Measurements from ENCODE around the gene SDHD.
"Not testable (repeated sequence)": the region's sequence is repeated elsewhere in the genome, so short reads cannot be mapped to it uniquely, and the experiment has no call there.

SDHD gene

DNA sequence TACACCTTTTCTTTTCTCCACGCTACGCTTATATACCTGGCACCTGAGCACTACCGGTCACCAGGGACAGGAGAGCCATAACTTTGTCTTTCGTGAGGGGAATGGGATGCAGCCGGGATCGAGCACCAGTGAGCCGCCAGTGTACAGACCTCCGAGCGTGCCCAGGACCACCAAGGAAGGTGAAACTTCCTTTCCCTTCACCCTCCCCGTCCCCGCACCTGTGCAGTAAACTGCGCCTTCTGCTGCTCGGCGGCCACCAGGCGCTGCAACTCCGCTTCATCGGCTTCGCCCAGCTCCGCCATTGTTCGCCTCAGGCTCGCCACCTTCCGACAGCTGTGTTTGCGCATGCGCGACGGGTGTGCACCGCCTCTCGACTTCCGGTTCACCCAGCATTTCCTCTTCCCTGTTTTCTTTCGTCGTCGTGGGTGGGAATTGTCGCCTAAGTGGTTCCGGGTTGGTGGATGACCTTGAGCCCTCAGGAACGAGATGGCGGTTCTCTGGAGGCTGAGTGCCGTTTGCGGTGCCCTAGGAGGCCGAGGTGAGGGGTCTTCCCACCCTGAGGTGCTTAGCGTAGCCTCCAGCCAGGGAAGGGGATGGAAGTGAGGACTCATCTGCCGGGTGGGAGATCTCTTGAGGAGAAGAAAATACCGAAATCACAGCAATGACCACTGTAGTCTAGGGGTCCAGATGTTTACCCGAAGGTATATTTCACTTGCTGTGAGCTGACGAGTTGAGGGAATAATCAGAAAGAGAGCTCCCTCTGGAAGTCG lies at the start of gene SDHD, which contains the start of gene TIMM8B:
Gene SDHD, plus strand, starts transcription at position 452 of the 770 bp plus-strand sequence. Its CDS starts 35 bp downstream, at position 487.
Gene TIMM8B, minus strand, starts transcription at position 335 of the 770 bp plus-strand sequence. Its CDS starts 33 bp downstream, at position 302.
- DNase-seq: peak in 55 of 56 donors; percentile 66 to 97 (median 93)

DNA sequence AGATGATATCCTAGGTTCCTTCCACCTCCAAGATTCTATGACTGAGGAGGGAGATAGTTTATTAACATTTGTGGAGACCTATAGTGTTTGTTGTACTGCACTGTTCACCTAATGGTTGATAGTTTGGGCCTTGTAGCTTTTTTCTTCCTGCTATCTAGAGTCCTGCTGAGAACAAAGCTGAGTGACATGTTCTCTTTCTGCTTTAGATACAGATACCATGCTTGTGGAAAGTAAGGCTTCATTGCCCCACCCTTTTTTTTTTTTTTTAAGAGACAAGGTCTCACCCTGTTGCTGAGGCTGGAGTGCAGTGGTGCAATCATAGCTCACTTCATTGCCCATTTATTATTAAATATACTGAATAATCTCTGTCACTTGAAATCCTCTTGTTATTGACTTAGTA lies 49.1 kb upstream of the SDHD start:
- no peak for DNase-seq

- DNase-seq: no peak
These were observed 44.3 kb upstream of the SDHD start for GRCh38 chr11:112042161-112042960.

GRCh38 chr11:112042961-112043304 lies 43.7 kb upstream of the SDHD start:
- DNase-seq: no peak

GRCh38 chr11:112044961-112045360 lies 41.7 kb upstream of the SDHD start:
- DNase-seq: peak in 2 of 56 donors; percentile 2 to 8

DNA sequence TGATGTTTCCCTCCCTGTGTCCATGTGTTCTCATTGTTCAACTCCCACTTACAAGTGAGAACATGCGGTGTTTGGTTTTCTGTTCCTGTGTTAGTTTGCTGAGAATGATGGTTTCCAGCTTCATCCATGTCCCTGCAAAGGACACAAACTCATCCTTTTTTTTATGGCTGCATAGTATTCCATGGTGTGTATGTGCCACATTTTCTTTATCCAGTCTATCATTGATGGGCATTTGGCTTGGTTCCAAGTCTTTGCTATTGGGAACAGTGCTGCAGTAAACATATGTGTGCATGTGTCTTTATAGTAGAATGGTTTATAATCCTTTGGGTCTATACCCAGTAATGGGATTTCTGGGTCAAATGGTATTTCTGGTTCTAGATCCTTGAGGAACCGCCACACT lies 40.0 kb upstream of the SDHD start:
- DNase-seq: not testable (repeated sequence)

GRCh38 chr11:112048256-112048655 lies 38.4 kb upstream of the SDHD start:
- not testable (repeated sequence) for DNase-seq

GRCh38 chr11:112049777-112050176 lies 36.9 kb upstream of the SDHD start:
- DNase-seq: no peak

GRCh38 chr11:112050721-112051120 lies 36.0 kb upstream of the SDHD start:
- no peak for DNase-seq

DNA sequence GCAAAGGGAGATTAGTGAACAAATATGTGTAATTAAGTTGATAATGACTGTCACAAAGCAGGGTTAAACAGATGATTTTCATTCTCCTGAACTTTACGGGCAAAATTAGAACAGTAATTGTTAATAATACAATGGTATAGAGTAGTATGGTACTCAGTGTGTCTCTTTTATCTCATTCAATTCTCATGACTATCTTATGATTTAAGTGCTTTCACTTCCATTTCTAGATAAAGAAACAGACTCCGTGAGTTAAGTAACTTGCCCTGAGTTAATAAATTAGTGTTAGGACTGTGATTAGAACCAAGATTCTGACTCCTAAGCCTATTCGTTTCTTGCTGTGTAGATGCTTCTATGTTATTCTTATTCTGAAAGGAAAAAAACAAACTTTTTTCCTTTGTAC lies 34.9 kb upstream of the SDHD start:
- DNase-seq: no peak

GRCh38 chr11:112057170-112057569 lies 29.5 kb upstream of the SDHD start:
- DNase-seq: no peak

DNA sequence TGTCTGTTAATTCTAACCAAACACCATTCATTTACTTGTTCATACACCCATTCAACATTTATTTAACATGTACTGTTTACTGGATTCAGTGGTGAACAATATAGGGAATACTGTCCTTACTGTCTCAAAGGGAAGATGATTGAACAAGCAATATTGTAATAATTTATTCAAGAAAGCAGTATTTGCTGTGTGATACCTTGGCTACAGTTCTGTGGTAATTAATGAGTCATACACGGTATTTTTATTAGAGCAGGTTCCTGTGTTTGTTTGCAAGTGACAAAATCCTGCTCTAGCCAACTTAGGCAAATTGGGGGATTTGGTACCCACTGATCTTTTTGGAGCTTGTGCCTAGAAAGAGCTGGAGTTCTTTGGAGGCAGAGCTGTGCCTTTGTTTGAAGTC lies 28.6 kb upstream of the SDHD start:
- no peak for DNase-seq

GRCh38 chr11:112062923-112063322 lies 23.8 kb upstream of the SDHD start:
- no peak for DNase-seq

GRCh38 chr11:112073941-112074811 lies 12.5 kb upstream of the SDHD start, which contains the start of the genes NKAPD1 and PIH1D2:
Gene NKAPD1 (plus strand): TSS chr11:112074299. CDS start chr11:112075575, 1,276 bp downstream.
Gene PIH1D2 (minus strand): TSS chr11:112074017. CDS start chr11:112073174, 843 bp downstream.
- peak; percentile 38 to 94 (median 76) for DNase-seq

- DNase-seq: no peak
These were observed 3.9 kb upstream of the SDHD start for GRCh38 chr11:112082729-112083128.

- peak in 15 of 56 donors; percentile 17 to 74 (median 35) for DNase-seq
These were observed 751 bp upstream of the SDHD start for GRCh38 chr11:112085822-112086421.

GRCh38 chr11:112087212-112087611 lies 539 bp downstream of the SDHD start:
- no peak for DNase-seq

DNA sequence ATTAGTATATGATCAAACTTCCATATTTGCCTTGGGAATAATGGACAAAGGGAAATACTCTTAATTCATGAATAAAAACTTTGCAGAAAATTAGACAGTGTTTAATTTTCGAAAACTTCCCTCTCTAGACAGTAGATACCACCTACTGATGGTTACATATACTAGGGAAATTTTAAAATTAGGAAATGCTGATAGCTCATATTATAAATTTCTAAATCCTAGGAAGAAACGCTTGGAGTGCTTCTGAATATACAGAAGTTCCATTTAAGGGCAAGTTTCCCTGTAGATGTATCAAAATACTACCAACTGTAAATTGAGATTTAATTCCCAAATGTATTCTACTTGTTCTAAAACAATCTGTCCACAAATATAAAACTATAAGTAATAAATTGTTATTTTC lies 8.6 kb downstream of the SDHD start:
- DNase-seq: not testable (repeated sequence)

DNA sequence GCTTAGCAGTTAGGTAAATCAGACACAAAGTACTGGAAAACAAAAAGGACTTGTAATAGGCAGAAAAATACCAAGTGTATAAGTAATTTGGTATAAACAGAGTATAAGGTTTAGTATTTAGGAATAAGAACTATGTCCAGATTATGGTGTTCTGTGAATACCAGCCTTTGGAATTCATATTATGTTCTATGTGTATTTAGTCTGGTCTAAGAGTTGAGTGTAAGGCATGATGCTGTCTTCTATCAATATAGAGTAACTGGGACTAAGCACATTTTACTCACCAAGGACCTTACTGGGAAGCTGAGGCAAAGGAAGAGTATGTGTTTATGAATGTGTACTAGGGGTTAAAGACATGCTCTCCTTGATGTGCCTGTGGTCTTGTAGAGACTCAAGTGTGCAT lies 9.5 kb downstream of the SDHD start:
- no peak for DNase-seq

GRCh38 chr11:112097734-112098528 lies 11.3 kb downstream of the SDHD start:
- DNase-seq: no peak
